OCI-LY1 (cell line): ENCODE measurements around the gene FBN2.

ENCODE experiments used
- H2AFZ ChIP-seq: fragments of 200-600 bp; sonication (generic), shearing (Covaris generic); 2 replicates; pipeline ENCODE4 v1.6.0; 2014; ENCODE audit warnings: antibody characterized with exemption, mild to moderate bottlenecking, low read length
- H3F3A ChIP-seq: fragments of 200-600 bp; sonication (generic), shearing (Covaris generic); 2 replicates; pipeline ENCODE4 v1.6.0; 2014; ENCODE audit warnings: mild to moderate bottlenecking, antibody characterized with exemption, low read length, moderate library complexity; ENCODE audit not compliant: insufficient read depth
- H3K27ac ChIP-seq: fragments of 200-600 bp; sonication (generic); 2 replicates; pipeline ENCODE4 v1.5.1; 2014; ENCODE audit warnings: low read length, mixed run types, mild to moderate bottlenecking, low read depth; ENCODE audit not compliant: poor library complexity, severe bottlenecking
- H3K27me3 ChIP-seq: fragments of 200-600 bp; sonication (generic); 2 replicates; pipeline ENCODE4 v1.6.0; 2014; ENCODE audit warnings: antibody characterized with exemption, mild to moderate bottlenecking, low read length, moderate library complexity; ENCODE audit not compliant: insufficient read depth
- H3K36me3 ChIP-seq: fragments of 200-600 bp; sonication (generic); 2 replicates; pipeline ENCODE4 v1.6.1; 2014; ENCODE audit warnings: mild to moderate bottlenecking, antibody characterized with exemption, low read length, moderate library complexity, mixed read lengths; ENCODE audit not compliant: insufficient read depth
- H3K4me1 ChIP-seq: fragments of 200-600 bp; sonication (generic); 2 replicates; pipeline ENCODE4 v1.5.1; 2014; ENCODE audit warnings: mild to moderate bottlenecking, low read length, moderate library complexity; ENCODE audit not compliant: insufficient read depth, severe bottlenecking
- H3K4me2 ChIP-seq: fragments of 200-600 bp; sonication (generic), shearing (Covaris generic); 2 replicates; pipeline ENCODE4 v1.6.1; 2014; ENCODE audit warnings: low read length
- H3K4me3 ChIP-seq: fragments of 200-600 bp; sonication (generic); 2 replicates; pipeline ENCODE4 v1.5.1; 2014; ENCODE audit warnings: low read length, low read depth, mild to moderate bottlenecking, mixed read lengths; ENCODE audit not compliant: poor library complexity, severe bottlenecking
- H3K79me2 ChIP-seq: fragments of 200-600 bp; shearing (Covaris generic); 2 replicates; pipeline ENCODE4 v1.6.1; 2016; ENCODE audit warnings: mixed run types, low read length, mixed read lengths; ENCODE audit not compliant: insufficient read depth
- H3K9ac ChIP-seq: fragments of 200-600 bp; sonication (generic), shearing (Covaris generic); 2 replicates; pipeline ENCODE4 v1.6.1; 2014; ENCODE audit warnings: mild to moderate bottlenecking, low read length, mixed read lengths
- H3K9me2 ChIP-seq: fragments of 200-600 bp; sonication (generic), shearing (Covaris generic); 2 replicates; pipeline ENCODE4 v1.6.1; 2014; ENCODE audit warnings: low read depth, mild to moderate bottlenecking, low read length, mixed read lengths
- H3K9me3 ChIP-seq: fragments of 200-600 bp; shearing (Covaris generic); 2 replicates; pipeline ENCODE4 v1.6.1; 2014; ENCODE audit warnings: low read length, mixed read lengths
- H4K20me1 ChIP-seq: fragments of 200-600 bp; sonication (generic), shearing (Covaris generic); 2 replicates; pipeline ENCODE4 v1.6.0; 2016; ENCODE audit warnings: mild to moderate bottlenecking, low read length; ENCODE audit not compliant: insufficient read depth
- CTCF ChIP-seq: fragments of 200-600 bp; sonication (generic), shearing (Covaris generic); IDR thresholded peaks from 2 replicates; pipeline ENCODE4 v1.5.1; 2017; ENCODE audit warnings: mild to moderate bottlenecking, antibody characterized with exemption, low read length, moderate library complexity, mixed read lengths
- EZH2 ChIP-seq: fragments of 200-600 bp; sonication (generic), shearing (Covaris generic); IDR thresholded peaks from 2 replicates; pipeline ENCODE4 v1.8.0; 2017; ENCODE audit warnings: borderline replicate concordance, mixed run types, mild to moderate bottlenecking, antibody characterized with exemption, low read length, moderate library complexity, mixed read lengths

The FBN2 gene

GRCh38 chr5:128378196-128378595 is 159.8 kb downstream of the FBN2 start:
- H3K4me1 ChIP-seq = no peaks in the 10 kb centered on the region
- no peak overlapping the region for H3K4me3 ChIP-seq
- H2AFZ ChIP-seq = no peak overlapping the region
- H3K36me3 ChIP-seq = no peaks in the 10 kb centered on the region
- no peaks in the 10 kb centered on the region for H3K9me2 ChIP-seq
- H3F3A ChIP-seq = no peaks in the 10 kb centered on the region
- no peak overlapping the region for H3K27ac ChIP-seq
- H3K9me3 ChIP-seq = no peaks in the 10 kb centered on the region
- H3K27me3 ChIP-seq = no peaks in the 10 kb centered on the region
- no peak overlapping the region for H3K4me2 ChIP-seq
- H3K79me2 ChIP-seq = no peaks in the 10 kb centered on the region
- no peak overlapping the region for H3K9ac ChIP-seq
- H4K20me1 ChIP-seq = no peaks in the 10 kb centered on the region
- no peak for TF ChIP-seq CTCF
- no peak for TF ChIP-seq EZH2

- Histone ChIP-seq H3K4me2 (no peak overlapping the region), H3K4me3 (no peak overlapping the region)
These were observed 161.5 kb downstream of the FBN2 start for GRCh38 chr5:128376577-128376976.

GRCh38 chr5:128366147-128366546 is 171.9 kb downstream of the FBN2 start:
- Histone ChIP-seq H3K36me3 (no peaks in the 10 kb centered on the region), H4K20me1 (no peaks in the 10 kb centered on the region), H3K4me1 (no peaks in the 10 kb centered on the region), H3K4me2 (no peak overlapping the region), H3F3A (no peaks in the 10 kb centered on the region), H2AFZ (no peak overlapping the region), H3K9me3 (no peaks in the 10 kb centered on the region), H3K9ac (no peak overlapping the region), H3K27ac (no peak overlapping the region), H3K79me2 (no peaks in the 10 kb centered on the region), H3K9me2 (no peaks in the 10 kb centered on the region), H3K27me3 (peaks cover 5% of the 10 kb centered on the region; the same call in 1 of the 2 replicates), H3K4me3 (no peak overlapping the region)
- no peak for TF ChIP-seq EZH2
- TF ChIP-seq CTCF = no peak

More at GRCh38 chr5:128376577-128376976, 161.5 kb downstream of the FBN2 start:
- H3K27me3 ChIP-seq = no peaks in the 10 kb centered on the region
- no peaks in the 10 kb centered on the region for H3K36me3 ChIP-seq
- no peak overlapping the region for H2AFZ ChIP-seq
- H4K20me1 ChIP-seq = no peaks in the 10 kb centered on the region
- no peaks in the 10 kb centered on the region for H3K9me3 ChIP-seq
- no peaks in the 10 kb centered on the region for H3K4me1 ChIP-seq
- H3K27ac ChIP-seq = no peak overlapping the region
- H3K79me2 ChIP-seq = no peaks in the 10 kb centered on the region
- TF ChIP-seq EZH2 (no peak), CTCF (no peak)
- H3F3A ChIP-seq = no peaks in the 10 kb centered on the region
- no peak overlapping the region for H3K9ac ChIP-seq
- H3K9me2 ChIP-seq = no peaks in the 10 kb centered on the region
